ENCODE data around the gene DDX27.

The DDX27 gene

DNA sequence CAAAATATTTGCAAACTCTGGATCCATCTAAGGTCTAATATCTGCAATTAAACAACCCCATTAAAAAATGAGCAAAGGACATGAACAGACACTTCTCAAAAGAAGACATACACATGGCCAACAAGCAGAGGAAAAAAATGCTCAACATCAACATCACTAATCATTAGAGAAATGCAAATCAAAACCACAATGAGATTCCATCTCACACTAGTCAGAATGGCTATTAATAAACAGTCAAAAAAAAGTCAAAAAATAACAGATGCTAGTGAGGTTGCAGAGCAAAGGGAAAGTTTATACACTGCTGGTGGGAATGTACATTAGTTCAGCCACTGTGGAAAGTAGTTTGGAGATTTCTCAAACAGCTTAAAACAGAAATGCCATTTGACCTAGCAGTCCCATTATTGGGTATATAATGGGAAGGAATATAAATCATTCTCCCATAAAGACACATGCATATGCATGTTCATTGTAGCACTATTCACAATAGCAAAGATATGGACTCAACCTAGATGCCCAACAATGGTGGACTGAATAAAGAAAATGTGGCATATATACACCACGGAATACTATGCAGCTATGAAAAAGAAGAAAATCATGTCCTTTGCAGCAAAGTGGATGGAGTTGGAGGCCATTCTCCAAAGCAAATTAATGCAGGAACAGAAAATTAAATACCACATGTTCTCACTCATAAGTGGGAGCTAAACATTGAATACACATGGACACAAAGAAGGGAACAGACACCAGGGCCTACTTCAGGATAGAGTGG lies 49.6 kb downstream of the DDX27 start:
- H3K4me3 ChIP-seq (replicated peaks; ENCODE audit: low read depth, low read length), result peak overlapping the region; percentile 42
- no peak for DNase-seq (ENCODE audit: extremely low read depth, insufficient read length)
- peaks cover 26% of the 10 kb centered on the region for H3K36me3 ChIP-seq (ENCODE audit: control insufficient read depth, insufficient read depth, low read length)
- TF ChIP-seq, protein P1, sequence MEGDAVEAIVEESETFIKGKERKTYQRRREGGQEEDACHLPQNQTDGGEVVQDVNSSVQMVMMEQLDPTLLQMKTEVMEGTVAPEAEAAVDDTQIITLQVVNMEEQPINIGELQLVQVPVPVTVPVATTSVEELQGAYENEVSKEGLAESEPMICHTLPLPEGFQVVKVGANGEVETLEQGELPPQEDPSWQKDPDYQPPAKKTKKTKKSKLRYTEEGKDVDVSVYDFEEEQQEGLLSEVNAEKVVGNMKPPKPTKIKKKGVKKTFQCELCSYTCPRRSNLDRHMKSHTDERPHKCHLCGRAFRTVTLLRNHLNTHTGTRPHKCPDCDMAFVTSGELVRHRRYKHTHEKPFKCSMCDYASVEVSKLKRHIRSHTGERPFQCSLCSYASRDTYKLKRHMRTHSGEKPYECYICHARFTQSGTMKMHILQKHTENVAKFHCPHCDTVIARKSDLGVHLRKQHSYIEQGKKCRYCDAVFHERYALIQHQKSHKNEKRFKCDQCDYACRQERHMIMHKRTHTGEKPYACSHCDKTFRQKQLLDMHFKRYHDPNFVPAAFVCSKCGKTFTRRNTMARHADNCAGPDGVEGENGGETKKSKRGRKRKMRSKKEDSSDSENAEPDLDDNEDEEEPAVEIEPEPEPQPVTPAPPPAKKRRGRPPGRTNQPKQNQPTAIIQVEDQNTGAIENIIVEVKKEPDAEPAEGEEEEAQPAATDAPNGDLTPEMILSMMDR (IDR thresholded peaks at IDR 0.05; ENCODE audit: insufficient read depth, low read length, poor library complexity, severe bottlenecking), result no peak
- H3K27me3 ChIP-seq (replicated peaks; ENCODE audit: control insufficient read depth, insufficient read depth, low read length), result no peaks in the 10 kb centered on the region

DNA sequence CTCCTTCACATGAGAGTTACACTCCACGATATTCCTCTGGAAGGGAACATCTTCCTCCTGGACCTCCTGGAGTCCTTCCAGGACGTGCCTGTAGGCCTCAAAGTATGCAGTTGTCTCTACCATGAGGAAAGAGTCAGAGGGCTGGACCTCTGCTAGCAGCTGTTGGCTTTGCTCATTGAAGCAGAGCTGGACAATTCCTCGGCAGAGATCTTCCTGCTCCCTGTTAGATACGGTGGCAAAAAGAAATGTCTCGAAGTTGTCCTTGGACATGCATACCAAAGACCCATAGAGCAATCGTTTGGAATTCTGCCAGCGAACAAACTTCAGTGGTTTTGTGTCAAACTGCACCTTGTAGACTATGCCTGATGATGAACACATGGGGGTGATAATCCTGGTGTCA lies 51.0 kb downstream of the DDX27 start:
- no peaks in the 10 kb centered on the region for H3K27me3 ChIP-seq (replicated peaks; ENCODE audit: control insufficient read depth, insufficient read depth, low read length)
- TF ChIP-seq, protein P1 (IDR thresholded peaks at IDR 0.05; ENCODE audit: insufficient read depth, low read length, poor library complexity, severe bottlenecking), result no peak
- peak overlapping the region; percentile 47 for H3K4me3 ChIP-seq (replicated peaks; ENCODE audit: low read depth, low read length)
- H3K36me3 ChIP-seq (ENCODE audit: control insufficient read depth, insufficient read depth, low read length), result peaks cover 15% of the 10 kb centered on the region
- no peak for DNase-seq (ENCODE audit: extremely low read depth, insufficient read length)

DNA sequence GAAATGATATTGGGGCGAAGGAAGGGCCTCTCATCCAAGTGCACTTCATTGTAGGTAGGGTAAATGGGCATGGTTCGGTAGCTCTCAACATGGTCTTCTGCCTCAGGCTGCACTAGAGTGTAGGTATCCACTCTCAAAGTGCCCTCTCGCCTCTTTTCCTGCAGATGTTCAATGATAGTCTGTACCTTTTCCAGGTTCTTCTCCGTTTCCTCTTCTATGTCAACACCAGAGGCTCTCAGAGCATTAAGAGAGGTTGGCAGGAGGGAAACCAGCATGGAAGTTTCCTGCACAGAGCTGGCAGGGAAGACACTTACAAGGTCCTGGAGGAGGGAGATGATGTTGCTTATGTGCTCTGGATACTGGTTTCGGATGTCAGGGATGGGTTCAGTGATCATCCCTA lies 51.5 kb downstream of the DDX27 start:
- Histone ChIP-seq H3K36me3 (ENCODE audit: control insufficient read depth, insufficient read depth, low read length) (peaks cover 16% of the 10 kb centered on the region), H3K27me3 (replicated peaks; ENCODE audit: control insufficient read depth, insufficient read depth, low read length) (no peaks in the 10 kb centered on the region), H3K4me3 (replicated peaks; ENCODE audit: low read depth, low read length) (no peak overlapping the region)
- TF ChIP-seq, protein P1 (IDR thresholded peaks at IDR 0.05; ENCODE audit: insufficient read depth, low read length, poor library complexity, severe bottlenecking), result no peak
- no peak for DNase-seq (ENCODE audit: extremely low read depth, insufficient read length)

DNA sequence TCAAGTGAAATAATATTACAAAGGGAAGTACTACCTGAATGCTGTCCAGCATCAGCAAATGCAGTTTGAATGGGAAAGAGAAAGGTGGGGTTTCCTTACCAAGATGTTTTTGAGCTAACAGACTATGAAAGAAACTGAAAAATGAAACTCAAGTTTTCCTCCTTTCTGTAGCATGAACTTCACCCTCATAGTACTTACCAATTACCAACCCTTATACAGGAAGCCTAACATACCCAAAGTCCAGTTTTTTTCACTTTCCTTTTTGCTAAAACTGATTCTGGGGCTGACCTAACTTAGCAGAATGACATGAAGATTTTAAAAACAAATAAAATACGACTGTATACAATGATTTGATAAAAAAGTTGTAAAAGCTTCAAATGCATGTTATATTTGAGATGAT lies 53.4 kb downstream of the DDX27 start:
- H3K4me3 ChIP-seq (replicated peaks; ENCODE audit: low read depth, low read length), result no peak overlapping the region
- peaks cover 15% of the 10 kb centered on the region for H3K36me3 ChIP-seq (ENCODE audit: control insufficient read depth, insufficient read depth, low read length)
- DNase-seq (ENCODE audit: extremely low read depth, insufficient read length), result no peak
- H3K27me3 ChIP-seq (replicated peaks; ENCODE audit: control insufficient read depth, insufficient read depth, low read length), result no peaks in the 10 kb centered on the region
- TF ChIP-seq, protein P1 (IDR thresholded peaks at IDR 0.05; ENCODE audit: insufficient read depth, low read length, poor library complexity, severe bottlenecking), result no peak

DNA sequence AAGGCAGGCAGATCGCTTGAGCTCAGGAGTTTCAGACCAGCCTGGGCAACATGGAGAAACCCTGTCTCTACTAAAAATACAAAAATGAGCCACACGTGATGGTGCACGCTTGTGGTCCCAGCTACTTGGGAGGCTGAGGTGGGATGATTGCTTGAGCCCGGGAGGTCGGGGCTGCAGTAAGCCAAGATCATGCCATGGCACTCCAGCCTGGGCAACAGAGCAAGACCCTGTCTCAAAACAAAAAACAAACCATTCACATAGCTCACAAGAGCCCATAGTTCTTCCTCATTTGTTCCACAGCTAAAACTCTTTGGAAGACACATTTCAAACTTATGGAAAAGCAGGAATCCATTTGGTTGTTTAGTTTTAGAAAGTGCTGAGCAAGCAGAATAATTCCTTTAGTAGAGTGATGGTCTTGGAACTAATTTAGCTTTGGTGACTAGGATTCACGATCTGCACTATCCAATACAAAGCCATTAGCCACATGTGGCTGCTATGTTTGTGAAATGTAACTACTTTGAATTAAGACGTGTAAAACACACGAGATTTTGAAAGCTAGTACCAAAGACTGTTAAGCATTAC lies 54.6 kb downstream of the DDX27 start:
- DNase-seq (ENCODE audit: extremely low read depth, insufficient read length), result no peak
- TF ChIP-seq, protein P1 (IDR thresholded peaks at IDR 0.05; ENCODE audit: insufficient read depth, low read length, poor library complexity, severe bottlenecking), result no peak
- Histone ChIP-seq H3K27me3 (replicated peaks; ENCODE audit: control insufficient read depth, insufficient read depth, low read length) (no peaks in the 10 kb centered on the region), H3K36me3 (ENCODE audit: control insufficient read depth, insufficient read depth, low read length) (peaks cover 15% of the 10 kb centered on the region), H3K4me3 (replicated peaks; ENCODE audit: low read depth, low read length) (no peak overlapping the region)
